ENCODE data around the gene ASB5.

Gene ASB5

DNA sequence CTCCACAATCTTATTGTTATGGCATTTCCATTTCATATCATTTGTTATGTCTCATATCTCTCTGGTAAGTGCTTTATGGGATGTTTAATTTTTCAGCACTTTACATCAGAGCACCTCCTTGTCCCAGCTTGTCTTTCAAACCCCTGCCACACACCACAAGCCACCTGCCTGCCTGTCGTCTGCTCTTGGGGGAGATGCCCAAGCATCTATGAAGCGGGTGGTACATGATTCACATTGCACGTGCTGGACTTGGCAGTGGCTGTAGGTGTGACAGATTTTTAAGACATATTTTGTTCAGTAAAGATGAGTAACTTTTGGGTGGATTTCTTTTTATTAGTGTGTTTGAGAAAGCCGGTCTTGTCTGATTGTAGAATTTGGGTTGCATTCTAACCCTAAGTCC, 59.5 kb downstream of the ASB5 start:
- DNase-seq (ENCODE audit: low read depth, low spot score): no peak
- H3K4me3 ChIP-seq (ENCODE audit: low read depth, low read length): no peak overlapping the region
- TF ChIP-seq, protein P1, sequence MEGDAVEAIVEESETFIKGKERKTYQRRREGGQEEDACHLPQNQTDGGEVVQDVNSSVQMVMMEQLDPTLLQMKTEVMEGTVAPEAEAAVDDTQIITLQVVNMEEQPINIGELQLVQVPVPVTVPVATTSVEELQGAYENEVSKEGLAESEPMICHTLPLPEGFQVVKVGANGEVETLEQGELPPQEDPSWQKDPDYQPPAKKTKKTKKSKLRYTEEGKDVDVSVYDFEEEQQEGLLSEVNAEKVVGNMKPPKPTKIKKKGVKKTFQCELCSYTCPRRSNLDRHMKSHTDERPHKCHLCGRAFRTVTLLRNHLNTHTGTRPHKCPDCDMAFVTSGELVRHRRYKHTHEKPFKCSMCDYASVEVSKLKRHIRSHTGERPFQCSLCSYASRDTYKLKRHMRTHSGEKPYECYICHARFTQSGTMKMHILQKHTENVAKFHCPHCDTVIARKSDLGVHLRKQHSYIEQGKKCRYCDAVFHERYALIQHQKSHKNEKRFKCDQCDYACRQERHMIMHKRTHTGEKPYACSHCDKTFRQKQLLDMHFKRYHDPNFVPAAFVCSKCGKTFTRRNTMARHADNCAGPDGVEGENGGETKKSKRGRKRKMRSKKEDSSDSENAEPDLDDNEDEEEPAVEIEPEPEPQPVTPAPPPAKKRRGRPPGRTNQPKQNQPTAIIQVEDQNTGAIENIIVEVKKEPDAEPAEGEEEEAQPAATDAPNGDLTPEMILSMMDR (IDR thresholded peaks at IDR 0.05; ENCODE audit: insufficient read depth, low read length, missing control alignments): no peak
- ChIA-PET CTCF (interaction anchor here (0.8 kb wide), 1 partner anchor 9 kb away, joined by 3 read pairs; no protein-coding TSS in a partner anchor), POLR2A (no interaction called here)

- POLR2A ChIA-PET: no interaction called here
- TF ChIP-seq, protein P1 (IDR thresholded peaks at IDR 0.05; ENCODE audit: insufficient read depth, low read length, missing control alignments): no peak
- DNase-seq (ENCODE audit: low read depth, low spot score): no peak
- CTCF ChIA-PET: interaction anchor here (1.4 kb wide), 1 partner anchor 9 kb away, joined by 4 read pairs; no protein-coding TSS in a partner anchor
- H3K4me3 ChIP-seq (ENCODE audit: low read depth, low read length): no peak overlapping the region
These were observed 61.2 kb downstream of the ASB5 start for GRCh38 chr4:176207839-176208238.

DNA sequence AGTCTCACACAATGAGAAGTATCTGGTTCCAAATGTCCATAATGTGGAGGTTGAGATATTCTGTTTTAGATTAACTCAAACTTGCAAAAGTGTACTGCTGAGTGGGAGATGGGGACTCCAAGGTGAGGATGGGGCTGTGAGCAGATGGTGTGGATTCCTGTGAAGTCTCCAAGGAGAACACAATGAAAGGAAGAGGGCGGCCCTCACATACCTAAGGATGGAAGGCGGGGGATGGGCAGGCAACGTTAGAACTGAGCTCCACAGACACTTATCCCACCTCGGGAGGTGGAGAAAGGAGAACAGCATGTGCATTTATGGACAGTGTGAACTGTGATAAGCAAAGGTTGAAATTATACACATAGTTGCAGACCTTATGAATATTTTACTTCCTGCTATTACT, 63.7 kb downstream of the ASB5 start:
- TF ChIP-seq, protein P1 (IDR thresholded peaks at IDR 0.05; ENCODE audit: insufficient read depth, low read length, missing control alignments): no peak
- DNase-seq (ENCODE audit: low read depth, low spot score): no peak
- H3K4me3 ChIP-seq (ENCODE audit: low read depth, low read length): no peak overlapping the region
- ChIA-PET POLR2A (no interaction called here), CTCF (no interaction called here)

GRCh38 chr4:176198316-176198903, 70.6 kb downstream of the ASB5 start:
- no peak for DNase-seq (ENCODE audit: low read depth, low spot score)
- ChIA-PET CTCF (interaction anchor here (1.0 kb wide), 1 partner anchor 79 kb away, joined by 3 read pairs; no protein-coding TSS in a partner anchor), POLR2A (no interaction called here)
- TF ChIP-seq, protein P1 (IDR thresholded peaks at IDR 0.05; ENCODE audit: insufficient read depth, low read length, missing control alignments): no peak
- no peak overlapping the region for H3K4me3 ChIP-seq (ENCODE audit: low read depth, low read length)

DNA sequence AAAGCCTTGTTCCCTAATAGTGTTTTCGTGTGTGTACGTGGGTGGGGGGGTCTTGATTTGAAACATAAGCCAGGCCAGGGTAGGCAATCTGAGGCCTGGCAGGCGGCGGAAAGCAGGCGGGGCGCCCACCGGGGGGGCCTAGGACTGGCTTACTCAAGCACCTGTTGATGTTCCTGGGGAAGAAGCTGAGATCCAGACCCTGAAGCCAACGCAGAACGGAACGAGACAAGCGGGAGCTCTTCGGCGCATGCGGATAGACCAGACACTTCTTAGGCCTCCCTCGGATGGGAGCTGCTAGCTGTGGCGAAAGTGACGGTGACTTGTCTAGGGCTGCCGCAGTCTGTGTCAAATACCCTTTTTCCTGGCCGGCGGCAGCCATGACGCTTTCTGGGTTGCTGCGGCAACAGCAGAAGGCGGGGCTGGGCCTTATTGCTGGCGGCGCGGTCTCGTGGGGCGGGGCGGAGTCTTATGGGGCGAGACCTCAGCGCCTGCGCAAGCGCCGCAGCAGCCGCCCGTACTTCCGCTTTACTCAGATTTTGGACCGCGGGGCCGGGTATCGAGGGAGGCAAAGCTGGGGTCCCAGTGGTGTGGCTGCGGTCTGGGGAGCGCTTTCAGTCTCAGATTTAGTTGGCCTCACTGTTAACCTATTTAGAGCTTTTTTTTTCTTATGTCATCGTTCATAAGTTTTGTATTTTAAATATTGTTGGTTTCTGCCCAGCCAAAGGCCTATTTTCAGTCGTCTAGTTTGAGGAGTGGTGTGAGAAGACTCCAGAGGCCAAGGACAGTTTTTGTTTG, 73.6 kb downstream of the ASB5 start, which contains the start of gene SPATA4:
SPATA4 (minus strand) TSS at position 402 of the 795 bp plus-strand sequence; CDS start at position 379, 23 bp downstream.
- peak; percentile 47 for DNase-seq (ENCODE audit: low read depth, low spot score)
- CTCF ChIA-PET: interaction anchor here (0.7 to 1.6 kb wide), 4 partner anchors 9 to 137 kb away, joined by 3 to 6 read pairs (median 4); no protein-coding TSS in a partner anchor
- POLR2A ChIA-PET: no interaction called here
- H3K4me3 ChIP-seq (ENCODE audit: low read depth, low read length): peak within 1 kb of the TSS; percentile 77
- TF ChIP-seq, protein P1 (IDR thresholded peaks at IDR 0.05; ENCODE audit: insufficient read depth, low read length, missing control alignments): no peak

- no peak overlapping the region for H3K4me3 ChIP-seq (ENCODE audit: low read depth, low read length)
- TF ChIP-seq, protein P1 (IDR thresholded peaks at IDR 0.05; ENCODE audit: insufficient read depth, low read length, missing control alignments): no peak
- DNase-seq (ENCODE audit: low read depth, low spot score): peak; percentile 47
- ChIA-PET CTCF (interaction anchor here (1.5 kb wide), 1 partner anchor 82 kb away, joined by 3 read pairs; no protein-coding TSS in a partner anchor), POLR2A (no interaction called here)
These were observed 75.1 kb downstream of the ASB5 start for GRCh38 chr4:176193938-176194337.
